Endothelial cell (in vitro differentiated cells): ENCODE results near the gene RIMS3. TPM values are rescaled to one million over a fixed set of nuclear protein-coding genes. Genes with fewer than 3 reads are reported as not detected.

Experiments
- DNase-seq: peaks from one replicate; pipeline ENCODE4 v3.0.0; 2021; ENCODE audit warnings: low spot score
- H3K27ac Mint-ChIP-seq: one replicate; pipeline ENCODE4 v1.8.0; 2021; ENCODE audit warnings: mixed read lengths, inconsistent platforms; ENCODE audit not compliant: unreplicated experiment
- H3K27me3 Mint-ChIP-seq: one replicate; pipeline ENCODE4 v1.8.0; 2021; ENCODE audit warnings: mild to moderate bottlenecking, moderate library complexity, mixed read lengths, inconsistent platforms; ENCODE audit not compliant: unreplicated experiment
- H3K36me3 Mint-ChIP-seq: one replicate; pipeline ENCODE4 v1.8.0; 2021; ENCODE audit warnings: mild to moderate bottlenecking, low read depth, mixed read lengths, inconsistent platforms; ENCODE audit not compliant: unreplicated experiment
- H3K4me1 Mint-ChIP-seq: one replicate; pipeline ENCODE4 v1.8.0; 2021; ENCODE audit warnings: mild to moderate bottlenecking, mixed read lengths, inconsistent platforms; ENCODE audit not compliant: unreplicated experiment
- H3K4me3 Mint-ChIP-seq: one replicate; pipeline ENCODE4 v1.8.0; 2021; ENCODE audit warnings: mild to moderate bottlenecking, mixed read lengths, inconsistent platforms; ENCODE audit not compliant: unreplicated experiment
- H3K9me3 Mint-ChIP-seq: one replicate; pipeline ENCODE4 v1.8.0; 2021; ENCODE audit warnings: mixed read lengths, inconsistent platforms; ENCODE audit not compliant: unreplicated experiment
- total RNA-seq: library from RNA; stranded (reverse); fragmentation: NEBNext Ultra II Directional; extraction: Animal tissue kit (Norgen Biotek cat#: 25700); gene quantifications from one replicate; pipeline ENCODE4 v1.2.1, GENCODE V29; 2021; ENCODE audit not compliant: unreplicated experiment
- TF ChIP-seq, protein P1 (sequence below): fragments of 200-600 bp; sonication (generic); IDR thresholded peaks from one replicate; pipeline ENCODE4 v1.5.0; 2021; ENCODE audit warnings: antibody characterized with exemption; ENCODE audit not compliant: unreplicated experiment

RIMS3 gene
- total RNA-seq, 1 donor from 2014 or later = 5.4 TPM

DNA sequence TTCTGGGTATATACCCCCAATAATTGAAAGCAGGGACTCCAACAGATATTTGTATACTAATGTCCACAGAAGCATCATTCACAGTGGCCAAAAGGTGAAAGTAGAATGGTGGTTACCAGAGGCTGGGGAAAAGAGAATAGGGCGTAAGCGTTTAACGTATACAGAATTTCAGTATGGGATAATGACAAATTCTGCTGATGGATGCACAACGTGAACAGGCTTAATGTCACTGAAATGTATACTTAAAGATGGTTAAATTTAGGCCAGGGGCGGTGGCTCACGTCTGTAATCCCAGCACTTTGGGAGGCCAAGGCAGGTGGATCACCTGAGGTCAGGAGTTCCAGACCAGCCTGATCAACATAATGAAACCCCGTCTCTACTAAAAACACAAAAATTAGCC is 21.6 kb upstream of the RIMS3 start:
- H3K4me1 Mint-ChIP-seq = peaks cover 27% of the 10 kb centered on the region
- peaks cover 15% of the 10 kb centered on the region for H3K36me3 Mint-ChIP-seq
- peaks cover 5% of the 10 kb centered on the region for H3K9me3 Mint-ChIP-seq
- H3K4me3 Mint-ChIP-seq = no peak overlapping the region
- DNase-seq = no peak
- H3K27ac Mint-ChIP-seq = no peak overlapping the region
- TF ChIP-seq, protein P1, sequence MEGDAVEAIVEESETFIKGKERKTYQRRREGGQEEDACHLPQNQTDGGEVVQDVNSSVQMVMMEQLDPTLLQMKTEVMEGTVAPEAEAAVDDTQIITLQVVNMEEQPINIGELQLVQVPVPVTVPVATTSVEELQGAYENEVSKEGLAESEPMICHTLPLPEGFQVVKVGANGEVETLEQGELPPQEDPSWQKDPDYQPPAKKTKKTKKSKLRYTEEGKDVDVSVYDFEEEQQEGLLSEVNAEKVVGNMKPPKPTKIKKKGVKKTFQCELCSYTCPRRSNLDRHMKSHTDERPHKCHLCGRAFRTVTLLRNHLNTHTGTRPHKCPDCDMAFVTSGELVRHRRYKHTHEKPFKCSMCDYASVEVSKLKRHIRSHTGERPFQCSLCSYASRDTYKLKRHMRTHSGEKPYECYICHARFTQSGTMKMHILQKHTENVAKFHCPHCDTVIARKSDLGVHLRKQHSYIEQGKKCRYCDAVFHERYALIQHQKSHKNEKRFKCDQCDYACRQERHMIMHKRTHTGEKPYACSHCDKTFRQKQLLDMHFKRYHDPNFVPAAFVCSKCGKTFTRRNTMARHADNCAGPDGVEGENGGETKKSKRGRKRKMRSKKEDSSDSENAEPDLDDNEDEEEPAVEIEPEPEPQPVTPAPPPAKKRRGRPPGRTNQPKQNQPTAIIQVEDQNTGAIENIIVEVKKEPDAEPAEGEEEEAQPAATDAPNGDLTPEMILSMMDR = no peak
- H3K27me3 Mint-ChIP-seq = peaks cover 8% of the 10 kb centered on the region

GRCh38 chr1:40684669-40685068 is 19.2 kb upstream of the RIMS3 start:
- H3K4me3 Mint-ChIP-seq = peak overlapping the region; percentile 21
- TF ChIP-seq, protein P1 = no peak
- H3K36me3 Mint-ChIP-seq = peaks cover 15% of the 10 kb centered on the region
- H3K9me3 Mint-ChIP-seq = peaks cover 5% of the 10 kb centered on the region
- DNase-seq = no peak
- peak overlapping the region; percentile 86 for H3K27ac Mint-ChIP-seq
- H3K27me3 Mint-ChIP-seq = peaks cover 3% of the 10 kb centered on the region
- H3K4me1 Mint-ChIP-seq = peaks cover 29% of the 10 kb centered on the region

- H3K27me3 Mint-ChIP-seq = peaks cover 11% of the 10 kb centered on the region
- TF ChIP-seq, protein P1 = no peak
- peaks cover 5% of the 10 kb centered on the region for H3K9me3 Mint-ChIP-seq
- no peaks in the 10 kb centered on the region for H3K36me3 Mint-ChIP-seq
- H3K27ac Mint-ChIP-seq = no peak overlapping the region
- H3K4me1 Mint-ChIP-seq = peaks cover 31% of the 10 kb centered on the region
- H3K4me3 Mint-ChIP-seq = no peak overlapping the region
- no peak for DNase-seq
Observed at GRCh38 chr1:40679165-40679953, 13.9 kb upstream of the RIMS3 start.

DNA sequence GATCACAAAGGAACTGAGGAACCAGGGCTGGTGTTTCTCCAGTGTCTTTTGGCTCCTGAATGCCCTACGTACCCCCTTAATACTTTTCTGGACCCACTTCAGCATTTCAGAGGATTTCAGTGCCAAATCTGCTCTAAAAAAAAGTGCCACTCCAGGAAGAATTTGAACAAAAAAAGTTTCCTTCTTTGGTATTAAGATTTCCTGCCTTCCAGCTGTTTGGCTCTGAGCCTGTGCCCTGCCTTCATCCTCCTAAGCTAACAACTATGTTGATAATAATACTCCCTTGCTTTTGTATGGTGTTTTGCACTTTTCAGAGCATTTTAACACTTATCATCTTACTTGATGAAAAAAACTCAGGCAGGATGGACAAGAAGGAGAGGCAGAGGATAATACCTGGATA is 11.0 kb upstream of the RIMS3 start:
- DNase-seq = no peak
- TF ChIP-seq, protein P1 = no peak
- Mint-ChIP-seq H3K4me1 (peaks cover 32% of the 10 kb centered on the region), H3K4me3 (no peak overlapping the region), H3K27ac (no peak overlapping the region), H3K36me3 (no peaks in the 10 kb centered on the region), H3K9me3 (no peaks in the 10 kb centered on the region), H3K27me3 (peaks cover 9% of the 10 kb centered on the region)

DNA sequence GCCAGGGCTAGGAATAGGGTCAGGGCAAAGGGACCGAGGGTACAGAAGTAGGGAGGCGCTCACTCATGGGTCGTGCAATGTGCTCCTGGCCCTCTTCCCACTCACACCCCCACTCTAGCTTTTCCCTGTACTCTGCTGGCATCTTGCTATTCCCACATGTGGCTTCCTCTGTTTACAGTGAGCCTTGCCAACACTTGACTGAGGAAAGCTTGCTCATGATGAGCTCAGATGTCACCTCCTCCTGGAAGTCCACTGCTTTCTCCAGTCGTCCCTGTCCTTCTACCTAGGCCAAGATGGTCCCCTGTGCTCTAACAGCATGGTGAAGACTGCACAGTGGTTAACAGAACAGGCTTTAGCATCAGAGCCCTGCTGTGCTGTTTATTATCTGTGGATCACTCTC is 8.0 kb upstream of the RIMS3 start:
- H3K27me3 Mint-ChIP-seq = peaks cover 10% of the 10 kb centered on the region
- H3K27ac Mint-ChIP-seq = no peak overlapping the region
- H3K36me3 Mint-ChIP-seq = no peaks in the 10 kb centered on the region
- H3K9me3 Mint-ChIP-seq = no peaks in the 10 kb centered on the region
- H3K4me1 Mint-ChIP-seq = peaks cover 15% of the 10 kb centered on the region
- DNase-seq = no peak
- TF ChIP-seq, protein P1 = no peak
- H3K4me3 Mint-ChIP-seq = no peak overlapping the region
